ENCODE data around the gene NCS1. TPM values are rescaled to one million over a fixed set of nuclear protein-coding genes. Genes with fewer than 3 reads are reported as not detected.

NCS1 gene
- total RNA-seq, 4 donors from 2014 or later: 100 to 206 (median 122) TPM

DNA sequence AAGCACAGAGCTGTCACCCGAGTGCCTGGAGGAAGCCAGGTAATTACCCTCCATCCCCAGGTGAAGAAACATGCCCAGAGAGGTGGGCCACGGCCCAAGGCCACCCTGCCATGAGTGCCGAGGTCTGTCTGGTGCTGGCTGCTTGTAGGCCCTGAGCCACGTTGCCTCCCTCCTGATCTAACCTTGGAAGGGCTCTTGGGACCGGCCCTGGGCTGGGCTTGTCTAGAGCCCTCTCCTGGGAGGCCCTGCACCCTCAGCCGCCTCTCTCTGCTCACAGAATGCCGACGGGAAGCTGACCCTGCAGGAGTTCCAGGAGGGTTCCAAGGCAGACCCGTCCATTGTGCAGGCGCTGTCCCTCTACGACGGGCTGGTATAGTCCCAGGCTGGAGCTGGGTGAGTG, 53.9 kb downstream of the NCS1 start:
- no peak overlapping the region for H3K27ac ChIP-seq (replicated peaks in 1 of 4)
- WGBS: 100% methylated on average over 1 of the region's 12 CpGs
- peaks cover 0 to 67% (median 30%) of the 10 kb centered on the region in 4 donors for H3K36me3 ChIP-seq
- TF ChIP-seq, protein P1, sequence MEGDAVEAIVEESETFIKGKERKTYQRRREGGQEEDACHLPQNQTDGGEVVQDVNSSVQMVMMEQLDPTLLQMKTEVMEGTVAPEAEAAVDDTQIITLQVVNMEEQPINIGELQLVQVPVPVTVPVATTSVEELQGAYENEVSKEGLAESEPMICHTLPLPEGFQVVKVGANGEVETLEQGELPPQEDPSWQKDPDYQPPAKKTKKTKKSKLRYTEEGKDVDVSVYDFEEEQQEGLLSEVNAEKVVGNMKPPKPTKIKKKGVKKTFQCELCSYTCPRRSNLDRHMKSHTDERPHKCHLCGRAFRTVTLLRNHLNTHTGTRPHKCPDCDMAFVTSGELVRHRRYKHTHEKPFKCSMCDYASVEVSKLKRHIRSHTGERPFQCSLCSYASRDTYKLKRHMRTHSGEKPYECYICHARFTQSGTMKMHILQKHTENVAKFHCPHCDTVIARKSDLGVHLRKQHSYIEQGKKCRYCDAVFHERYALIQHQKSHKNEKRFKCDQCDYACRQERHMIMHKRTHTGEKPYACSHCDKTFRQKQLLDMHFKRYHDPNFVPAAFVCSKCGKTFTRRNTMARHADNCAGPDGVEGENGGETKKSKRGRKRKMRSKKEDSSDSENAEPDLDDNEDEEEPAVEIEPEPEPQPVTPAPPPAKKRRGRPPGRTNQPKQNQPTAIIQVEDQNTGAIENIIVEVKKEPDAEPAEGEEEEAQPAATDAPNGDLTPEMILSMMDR (IDR thresholded peaks at IDR 0.05): no peak
- no peak for TF ChIP-seq POLR2A (IDR thresholded peaks at IDR 0.05; ENCODE audit: low read depth)
- no peak for TF ChIP-seq POLR2AphosphoS5 (IDR thresholded peaks at IDR 0.05)
- no peak for TF ChIP-seq EP300 (IDR thresholded peaks at IDR 0.05)
- H3K27me3 ChIP-seq: no peaks in the 10 kb centered on the region
- H3K4me3 ChIP-seq: no peak overlapping the region
- peaks cover 0 to 13% (median 5%) of the 10 kb centered on the region in 4 donors for H3K9me3 ChIP-seq
- intact Hi-C loops (cut with DNase I): no loop called here
- no peaks in the 10 kb centered on the region for H3K4me1 ChIP-seq
- DNase-seq (ENCODE audit: extremely low spot score): no peak

DNA sequence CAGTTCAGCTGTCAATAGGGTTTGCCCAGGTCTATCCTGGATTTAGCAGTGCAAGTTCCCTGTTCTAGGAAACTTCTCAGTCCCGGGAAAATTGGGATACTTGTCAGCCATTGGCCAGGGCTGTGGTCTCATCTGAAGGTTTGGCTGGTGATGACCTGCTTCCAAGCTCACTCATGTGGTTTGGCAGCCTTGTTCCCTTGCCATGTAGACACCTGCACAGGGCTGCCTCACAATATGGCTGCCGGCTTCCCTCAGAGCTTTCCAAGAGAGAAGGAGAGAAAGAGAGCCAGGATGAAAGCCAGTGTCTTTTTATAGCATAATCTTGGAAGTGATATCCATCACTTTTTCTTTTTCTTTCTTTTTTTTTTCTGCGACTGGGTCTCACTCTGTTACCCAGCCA, 55.6 kb downstream of the NCS1 start:
- Histone ChIP-seq H3K4me3 (no peak overlapping the region), H3K27me3 (no peaks in the 10 kb centered on the region), H3K9me3 (peaks cover 0 to 13% (median 5%) of the 10 kb centered on the region in 4 donors), H3K4me1 (no peaks in the 10 kb centered on the region), H3K27ac (replicated peaks in 1 of 4) (no peak overlapping the region), H3K36me3 (peaks cover 0 to 69% (median 31%) of the 10 kb centered on the region in 4 donors)
- WGBS: 100% methylated on average over 3 of the region's 3 CpGs
- intact Hi-C loops (cut with DNase I): no loop called here
- no peak for TF ChIP-seq EP300 (IDR thresholded peaks at IDR 0.05)
- no peak for TF ChIP-seq POLR2A (IDR thresholded peaks at IDR 0.05; ENCODE audit: low read depth)
- TF ChIP-seq POLR2AphosphoS5 (IDR thresholded peaks at IDR 0.05): no peak
- TF ChIP-seq, protein P1 (IDR thresholded peaks at IDR 0.05): no peak
- DNase-seq (ENCODE audit: extremely low spot score): no peak

DNA sequence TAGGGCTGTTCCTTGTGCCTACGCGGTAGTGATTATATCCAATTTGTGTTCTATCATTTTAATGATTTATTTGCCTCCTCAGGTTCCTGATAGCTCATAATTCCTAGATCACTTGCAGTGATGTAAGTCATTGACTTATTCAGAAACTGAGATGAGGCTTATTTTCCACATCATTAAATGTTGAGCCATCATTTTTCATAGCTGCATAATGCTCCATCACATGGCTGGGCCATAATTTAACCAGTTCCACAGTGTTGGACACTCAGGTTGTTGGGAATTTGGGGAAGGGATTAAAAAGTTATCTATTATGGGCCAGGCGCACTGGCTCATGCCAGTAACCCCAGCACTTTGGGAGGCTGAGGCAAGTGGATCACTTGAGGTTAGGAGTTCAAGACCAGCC, 57.6 kb downstream of the NCS1 start:
- intact Hi-C loops (cut with DNase I): no loop called here
- 75% methylated on average over 3 of the region's 3 CpGs for WGBS
- Histone ChIP-seq H3K9me3 (peaks cover 0 to 13% (median 5%) of the 10 kb centered on the region in 4 donors), H3K27ac (replicated peaks in 1 of 4) (peak overlapping the region in 1 of 4 donors; percentile 29), H3K4me1 (peaks cover 0 to 1% (median under 1%) of the 10 kb centered on the region in 4 donors), H3K4me3 (no peak overlapping the region), H3K27me3 (no peaks in the 10 kb centered on the region), H3K36me3 (peaks cover 0 to 75% (median 33%) of the 10 kb centered on the region in 4 donors)
- no peak for TF ChIP-seq POLR2AphosphoS5 (IDR thresholded peaks at IDR 0.05)
- no peak for TF ChIP-seq POLR2A (IDR thresholded peaks at IDR 0.05; ENCODE audit: low read depth)
- TF ChIP-seq, protein P1 (IDR thresholded peaks at IDR 0.05): no peak
- no peak for TF ChIP-seq EP300 (IDR thresholded peaks at IDR 0.05)
- no peak for DNase-seq (ENCODE audit: extremely low spot score)

DNA sequence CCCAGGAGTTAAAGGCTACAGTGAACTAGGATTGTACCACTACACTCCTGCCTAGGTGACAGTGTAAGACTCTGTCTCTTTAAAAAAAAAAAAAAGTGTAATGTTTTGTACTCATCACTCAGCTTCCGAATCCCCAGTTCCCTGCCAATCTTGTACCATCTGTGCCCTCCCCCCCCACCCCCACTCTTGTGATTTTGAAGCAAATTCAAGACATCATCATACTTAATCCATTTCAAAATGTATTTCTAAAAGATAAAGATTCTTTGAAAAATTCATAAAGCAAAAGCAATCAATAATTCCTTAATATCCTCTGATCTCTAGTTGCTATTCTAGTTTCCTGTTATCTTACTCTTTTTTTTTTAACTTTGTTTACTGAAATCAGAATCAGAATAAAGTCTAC, 58.4 kb downstream of the NCS1 start:
- TF ChIP-seq, protein P1 (IDR thresholded peaks at IDR 0.05): no peak
- no peak for TF ChIP-seq POLR2AphosphoS5 (IDR thresholded peaks at IDR 0.05)
- H3K27me3 ChIP-seq: no peaks in the 10 kb centered on the region
- peak overlapping the region in 3 of 4 donors; percentile 20 to 29 (median 22) for H3K27ac ChIP-seq (replicated peaks in 1 of 4)
- 41% methylated on average over 1 of the region's 1 CpG for WGBS
- no peak for DNase-seq (ENCODE audit: extremely low spot score)
- no peak overlapping the region for H3K4me3 ChIP-seq
- H3K9me3 ChIP-seq: peaks cover 0 to 13% (median 5%) of the 10 kb centered on the region in 4 donors
- peaks cover under 1 to 10% (median 9%) of the 10 kb centered on the region in 4 donors for H3K4me1 ChIP-seq
- H3K36me3 ChIP-seq: peaks cover 0 to 67% (median 29%) of the 10 kb centered on the region in 4 donors
- intact Hi-C loops (cut with DNase I): no loop called here

Measured in esophagus muscularis mucosa (tissue), 4 donors.